Measurements from ENCODE around the gene ESYT1.
"Not testable (repeated sequence)": the region's sequence is repeated elsewhere in the genome, so short reads cannot be mapped to it uniquely, and the experiment has no call there.

Gene ESYT1

GRCh38 chr12:56104109-56104814 lies 23.8 kb upstream of the ESYT1 start, which contains the start of gene PA2G4:
Gene PA2G4 (plus strand): TSS chr12:56104559. CDS start chr12:56104738, 179 bp downstream.
- peak; percentile 91 to 96 for DNase-seq

GRCh38 chr12:56104815-56105608 lies 23.1 kb upstream of the ESYT1 start:
- no peak for DNase-seq

DNA sequence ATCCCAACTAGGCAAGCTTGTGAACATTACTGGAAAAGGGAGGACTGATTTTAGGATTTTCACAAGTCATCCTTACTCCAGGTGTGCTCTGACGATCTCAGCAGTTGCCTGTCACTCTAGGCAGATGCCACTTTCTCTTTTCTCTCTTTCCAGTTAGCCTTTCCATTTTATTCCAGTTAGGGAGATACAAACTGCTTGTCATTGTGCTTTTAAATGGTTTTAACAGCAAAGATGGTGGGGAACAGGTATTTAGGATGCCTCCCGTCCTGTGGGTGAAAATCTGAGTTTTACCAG lies 22.5 kb upstream of the ESYT1 start:
- no peak for DNase-seq

- no peak for DNase-seq
These were observed 20.8 kb upstream of the ESYT1 start for GRCh38 chr12:56107242-56107641.

GRCh38 chr12:56110571-56110970 lies 17.5 kb upstream of the ESYT1 start:
- no peak for DNase-seq

DNA sequence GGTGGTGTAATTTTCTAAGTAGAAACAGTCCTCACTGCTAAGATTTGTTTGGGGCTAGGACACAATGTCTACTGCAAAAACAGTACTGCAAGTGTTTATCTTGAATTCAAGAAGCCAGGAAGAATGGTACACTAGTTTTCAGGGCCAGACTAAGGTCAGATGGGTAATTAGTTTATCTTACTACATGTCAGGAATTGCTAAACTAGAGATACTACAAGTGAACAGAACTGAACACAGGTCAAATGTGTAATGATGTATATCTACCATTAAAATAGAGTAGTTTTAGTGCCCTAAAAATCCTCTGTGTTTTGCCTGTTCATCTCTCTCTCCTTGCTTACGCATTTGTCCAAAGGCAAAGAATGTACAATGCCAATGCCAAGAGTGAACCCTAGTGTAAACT lies 14.0 kb upstream of the ESYT1 start:
- DNase-seq, result no peak

GRCh38 chr12:56115329-56115728 lies 12.7 kb upstream of the ESYT1 start:
- DNase-seq, result no peak

- peak in 1 of 2 experiments; percentile 88 for DNase-seq
These were observed 11.6 kb upstream of the ESYT1 start, which contains the start of gene RPL41 for GRCh38 chr12:56116267-56117081. Gene RPL41 (plus strand): TSS chr12:56116633.

GRCh38 chr12:56117082-56117706 lies 10.9 kb upstream of the ESYT1 start:
- DNase-seq, result not testable (repeated sequence)

- DNase-seq, result peak; percentile 78 to 85
These were observed 10.0 kb upstream of the ESYT1 start, which contains the start of gene ZC3H10 for GRCh38 chr12:56117778-56118687. Gene ZC3H10 (plus strand): TSS chr12:56118266. CDS start chr12:56120563, 2,297 bp downstream.

GRCh38 chr12:56118688-56119357 lies 9.2 kb upstream of the ESYT1 start:
- no peak for DNase-seq

GRCh38 chr12:56119361-56119796 lies 8.7 kb upstream of the ESYT1 start:
- DNase-seq, result peak in 1 of 2 experiments; percentile 28

GRCh38 chr12:56120158-56120846 lies 7.8 kb upstream of the ESYT1 start:
- DNase-seq, result no peak

GRCh38 chr12:56121204-56121870 lies 6.7 kb upstream of the ESYT1 start:
- no peak for DNase-seq

- DNase-seq, result no peak
These were observed 5.4 kb upstream of the ESYT1 start for GRCh38 chr12:56122637-56123036.

GRCh38 chr12:56124133-56124532 lies 3.9 kb upstream of the ESYT1 start:
- DNase-seq, result no peak

DNA sequence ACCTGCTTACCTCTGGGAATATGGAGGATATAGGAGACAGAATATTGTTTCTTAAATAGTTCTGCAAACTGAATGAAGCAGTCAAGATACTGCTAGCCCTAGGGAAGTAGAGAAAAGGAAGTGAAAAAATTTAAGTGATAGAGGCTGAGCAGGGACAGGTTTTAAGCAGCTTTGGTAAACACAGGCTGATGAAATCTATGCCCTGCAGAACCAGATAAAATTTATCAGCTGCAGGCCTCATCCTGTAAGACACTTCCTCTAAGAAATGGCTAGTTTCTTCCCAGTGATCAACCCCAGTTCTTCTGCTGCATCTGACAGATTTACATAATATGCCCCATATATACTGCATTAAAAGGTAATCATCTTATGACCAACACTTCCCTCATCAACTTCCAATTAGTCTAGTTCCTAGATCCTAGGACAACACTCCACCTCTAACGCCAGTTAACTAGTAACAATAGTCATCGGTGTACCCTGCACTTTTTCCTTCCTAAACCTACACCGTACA lies 1.3 kb upstream of the ESYT1 start:
- DNase-seq, result no peak

GRCh38 chr12:56127485-56127887 lies 581 bp upstream of the ESYT1 start:
- DNase-seq, result no peak

- DNase-seq, result no peak
These were observed 671 bp downstream of the ESYT1 start for GRCh38 chr12:56128670-56129205.

Data from cerebellar nuclear complex (tissue), 1 donor.